ENCODE results near the gene CHCHD6. TPM values are rescaled to one million over a fixed set of nuclear protein-coding genes. Genes with fewer than 3 reads are reported as not detected.

CHCHD6 gene
- total RNA-seq, 1 donor, result 10.9 TPM

GRCh38 chr3:126691765-126692164 is 12.3 kb upstream of the CHCHD6 start:
- Histone ChIP-seq H3K36me3 (ENCODE audit: insufficient read depth, low read length) (no peaks in the 10 kb centered on the region), H2AFZ (ENCODE audit: low read length) (no peak overlapping the region), H3K4me2 (ENCODE audit: insufficient read depth, low read length) (no peak overlapping the region), H3K9me3 (ENCODE audit: low read depth, low read length) (no peaks in the 10 kb centered on the region), H4K20me1 (ENCODE audit: insufficient read depth, low read length) (no peaks in the 10 kb centered on the region), H3K27ac (ENCODE audit: low read depth, low read length) (no peak overlapping the region), H3K79me2 (ENCODE audit: insufficient read depth, low read length) (no peaks in the 10 kb centered on the region), H3K4me1 (ENCODE audit: insufficient read depth, low read length) (no peaks in the 10 kb centered on the region), H3K27me3 (ENCODE audit: insufficient read depth, low read length) (peaks cover 65% of the 10 kb centered on the region), H3K4me3 (ENCODE audit: insufficient read depth, low read length) (no peak overlapping the region)
- DNase-seq (ENCODE audit: insufficient read length, low spot score, missing footprints), result no peak
- TF ChIP-seq CTCF (IDR thresholded peaks at IDR 0.05; ENCODE audit: extremely low read depth, low read depth, low read length), result no peak

DNA sequence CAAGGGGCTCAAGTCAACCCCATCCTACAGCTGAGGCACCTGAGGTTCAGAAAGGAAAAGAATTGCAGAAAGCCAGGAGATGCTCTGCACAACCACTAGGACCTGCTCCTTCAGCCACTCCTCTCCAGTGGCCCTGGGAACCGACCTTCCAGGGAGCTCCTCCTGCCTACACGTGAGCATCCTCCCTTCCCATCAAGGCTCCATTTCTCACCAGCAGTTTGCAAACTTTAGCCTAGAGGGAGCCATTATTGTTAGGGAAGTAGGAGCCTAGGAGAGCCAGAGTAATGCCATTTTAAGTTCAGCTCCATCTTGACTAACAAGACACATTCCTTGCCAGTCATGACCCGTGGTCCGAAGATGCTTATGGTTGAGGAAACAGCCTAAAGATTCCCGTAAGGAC is 11.2 kb upstream of the CHCHD6 start:
- peak; percentile 21 for TF ChIP-seq CTCF (IDR thresholded peaks at IDR 0.05; ENCODE audit: extremely low read depth, low read depth, low read length)
- DNase-seq (ENCODE audit: insufficient read length, low spot score, missing footprints), result no peak
- Histone ChIP-seq H3K27ac (ENCODE audit: low read depth, low read length) (no peak overlapping the region), H3K4me2 (ENCODE audit: insufficient read depth, low read length) (no peak overlapping the region), H3K9me3 (ENCODE audit: low read depth, low read length) (no peaks in the 10 kb centered on the region), H3K27me3 (ENCODE audit: insufficient read depth, low read length) (peaks cover 71% of the 10 kb centered on the region), H3K4me3 (ENCODE audit: insufficient read depth, low read length) (no peak overlapping the region), H3K4me1 (ENCODE audit: insufficient read depth, low read length) (no peaks in the 10 kb centered on the region), H3K36me3 (ENCODE audit: insufficient read depth, low read length) (no peaks in the 10 kb centered on the region), H2AFZ (ENCODE audit: low read length) (no peak overlapping the region), H3K79me2 (ENCODE audit: insufficient read depth, low read length) (no peaks in the 10 kb centered on the region), H4K20me1 (ENCODE audit: insufficient read depth, low read length) (no peaks in the 10 kb centered on the region)

- H3K9me3 ChIP-seq (ENCODE audit: low read depth, low read length), result no peaks in the 10 kb centered on the region
- H3K27ac ChIP-seq (ENCODE audit: low read depth, low read length), result no peak overlapping the region
- H2AFZ ChIP-seq (ENCODE audit: low read length), result no peak overlapping the region
- no peaks in the 10 kb centered on the region for H3K79me2 ChIP-seq (ENCODE audit: insufficient read depth, low read length)
- H3K4me2 ChIP-seq (ENCODE audit: insufficient read depth, low read length), result no peak overlapping the region
- no peak overlapping the region for H3K4me3 ChIP-seq (ENCODE audit: insufficient read depth, low read length)
- no peaks in the 10 kb centered on the region for H3K4me1 ChIP-seq (ENCODE audit: insufficient read depth, low read length)
- peaks cover 71% of the 10 kb centered on the region for H3K27me3 ChIP-seq (ENCODE audit: insufficient read depth, low read length)
- no peak for TF ChIP-seq CTCF (IDR thresholded peaks at IDR 0.05; ENCODE audit: extremely low read depth, low read depth, low read length)
- H4K20me1 ChIP-seq (ENCODE audit: insufficient read depth, low read length), result no peaks in the 10 kb centered on the region
- no peak for DNase-seq (ENCODE audit: insufficient read length, low spot score, missing footprints)
- no peaks in the 10 kb centered on the region for H3K36me3 ChIP-seq (ENCODE audit: insufficient read depth, low read length)
Observed at GRCh38 chr3:126693921-126694320, 10.1 kb upstream of the CHCHD6 start.

- Histone ChIP-seq H3K4me1 (ENCODE audit: insufficient read depth, low read length) (no peaks in the 10 kb centered on the region), H3K9me3 (ENCODE audit: low read depth, low read length) (no peaks in the 10 kb centered on the region), H3K27ac (ENCODE audit: low read depth, low read length) (no peak overlapping the region), H3K36me3 (ENCODE audit: insufficient read depth, low read length) (no peaks in the 10 kb centered on the region), H2AFZ (ENCODE audit: low read length) (no peak overlapping the region), H3K4me3 (ENCODE audit: insufficient read depth, low read length) (no peak overlapping the region), H3K79me2 (ENCODE audit: insufficient read depth, low read length) (no peaks in the 10 kb centered on the region), H3K4me2 (ENCODE audit: insufficient read depth, low read length) (no peak overlapping the region), H3K27me3 (ENCODE audit: insufficient read depth, low read length) (peaks cover 75% of the 10 kb centered on the region), H4K20me1 (ENCODE audit: insufficient read depth, low read length) (no peaks in the 10 kb centered on the region)
- DNase-seq (ENCODE audit: insufficient read length, low spot score, missing footprints), result no peak
- no peak for TF ChIP-seq CTCF (IDR thresholded peaks at IDR 0.05; ENCODE audit: extremely low read depth, low read depth, low read length)
Observed at GRCh38 chr3:126696701-126697267, 7.3 kb upstream of the CHCHD6 start.
